Measurements from ENCODE around the gene NDUFV1.

- TF ChIP-seq POLR2AphosphoS5 (IDR thresholded peaks at IDR 0.05; ENCODE audit: low read depth, low read length): no peak
- no peak for TF ChIP-seq POLR2A (IDR thresholded peaks at IDR 0.05; ENCODE audit: low read depth, low read length)
- TF ChIP-seq SPI1 (IDR thresholded peaks at IDR 0.05; ENCODE audit: low read depth, low read length): no peak
Measured at GRCh38 chr11:67644472-67645418, 38.0 kb downstream of the NDUFV1 start.

Data from GM12891 (cell line).